Urinary bladder (tissue), 4 donors: ENCODE measurements around the gene RFNG. TPM values are rescaled to one million over a fixed set of nuclear protein-coding genes. Genes with fewer than 3 reads are reported as not detected.

Source experiments
- DNase-seq: peaks from one replicate; pipeline ENCODE4 v3.0.0-alpha.2; 2015; ENCODE audit errors: extremely low spot score
- H3K27ac ChIP-seq: one replicate; pipeline ENCODE4 v1.5.1; 2013; ENCODE audit warnings: low read depth, mild to moderate bottlenecking, moderate library complexity
- H3K36me3 ChIP-seq: one replicate; pipeline ENCODE4 v1.6.1; 2013; ENCODE audit warnings: mild to moderate bottlenecking, moderate library complexity; ENCODE audit not compliant: insufficient read depth
- H3K4me1 ChIP-seq: one replicate; pipeline ENCODE4 v1.6.1; 2013; ENCODE audit warnings: mild to moderate bottlenecking, moderate library complexity; ENCODE audit not compliant: insufficient read depth
- H3K4me3 ChIP-seq: one replicate; pipeline ENCODE4 v1.5.1; 2013; ENCODE audit warnings: low read depth, low read length
- whole genome bisulfite sequencing: extraction: QIAGEN DNeasy Blood & Tissue Kit; methylation state at CpG from one replicate; pipeline ENCODE4 v1.1.7; 2013; 5-methylcytosine and 5-hydroxymethylcytosine counted together
- polyA plus RNA-seq: library from polyadenylated mRNA; stranded (reverse); fragments of 200-250 nt; gene quantifications from one replicate; pipeline ENCODE4 v1.2.3, GENCODE V29; 2013
- total RNA-seq: library from RNA; depleted of rRNA; stranded (reverse); fragments of >200 nt; gene quantifications from one replicate; pipeline ENCODE4 v1.2.3, GENCODE V29; 2014
- donor health status: healthy with polysubstance abuse.
- donor health status: healthy.

Gene RFNG
- total and polyA plus RNA-seq, 2 donors = 16.5 to 47.0 TPM

DNA sequence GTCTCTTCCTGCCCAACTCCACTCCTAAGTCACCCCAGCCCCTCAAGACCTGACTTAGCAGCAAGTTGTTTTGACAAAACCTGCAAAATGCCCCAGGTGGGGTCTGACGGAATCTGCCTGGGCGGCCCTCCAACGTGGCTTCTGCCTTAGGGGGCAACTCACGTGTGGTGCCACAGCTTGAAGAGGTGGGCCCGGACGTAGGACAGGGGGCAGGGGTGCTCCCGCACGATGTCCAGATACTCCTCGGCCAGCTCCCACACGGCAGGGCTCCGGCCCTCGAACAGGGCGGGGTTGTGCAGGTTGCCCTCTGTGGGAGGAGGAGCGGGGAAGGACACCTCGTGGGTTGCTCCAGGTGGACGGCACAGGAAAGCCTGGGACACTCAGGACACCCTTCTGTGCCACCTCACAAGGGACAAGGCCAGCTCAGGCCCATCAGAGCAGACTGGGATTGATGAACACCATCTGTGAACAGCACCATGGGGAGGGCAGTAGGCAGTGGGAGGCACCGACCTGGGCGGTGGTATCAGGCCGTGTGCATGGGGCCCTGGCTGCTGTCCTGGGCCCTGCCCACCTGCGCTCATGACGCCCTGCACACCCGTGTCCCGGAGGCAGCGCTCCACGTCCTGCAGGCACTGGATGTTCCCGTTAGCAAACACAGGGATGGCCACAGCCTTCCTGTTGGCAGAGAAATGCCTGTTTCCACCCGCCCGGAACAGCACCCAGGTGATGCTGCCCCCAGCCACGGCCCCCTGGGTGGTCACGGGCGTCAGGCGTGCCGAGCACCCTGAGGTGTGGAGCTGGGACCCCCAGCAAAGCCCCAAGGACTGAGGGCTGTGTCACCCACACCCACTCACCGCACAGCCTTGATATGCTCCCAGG lies 9.7 kb upstream of the RFNG start:
- Histone ChIP-seq H3K27ac (no peak overlapping the region), H3K4me3 (no peak overlapping the region), H3K36me3 (peaks cover 6% of the 10 kb centered on the region), H3K4me1 (peaks cover 2% of the 10 kb centered on the region)
- no peak for DNase-seq
- WGBS = 90% methylated on average over 34 of the region's 34 CpGs

DNA sequence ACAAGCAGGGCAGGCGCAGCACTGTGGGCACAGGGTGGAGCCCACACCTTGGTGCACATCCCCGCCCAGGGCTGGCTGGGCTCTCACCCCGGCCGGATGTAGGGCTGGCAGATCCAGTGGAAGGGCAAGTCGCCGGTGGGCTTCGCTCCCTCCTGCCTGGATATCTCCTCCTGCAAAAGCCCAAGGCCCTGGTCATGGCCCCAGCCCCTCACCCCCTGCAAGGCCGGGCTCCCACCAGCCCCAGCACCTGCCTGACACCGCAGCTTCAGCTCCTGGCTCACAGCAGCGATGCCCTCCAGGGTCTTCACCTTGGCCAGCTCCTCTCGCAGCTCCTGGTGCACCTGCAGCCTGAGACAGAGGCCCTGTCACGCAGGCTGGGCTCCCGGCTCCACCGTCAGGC lies 9.0 kb upstream of the RFNG start:
- H3K4me1 ChIP-seq = no peaks in the 10 kb centered on the region
- H3K27ac ChIP-seq = no peak overlapping the region
- no peak for DNase-seq
- no peak overlapping the region for H3K4me3 ChIP-seq
- 85% methylated on average over 14 of the region's 14 CpGs for WGBS
- peaks cover 6% of the 10 kb centered on the region for H3K36me3 ChIP-seq

DNA sequence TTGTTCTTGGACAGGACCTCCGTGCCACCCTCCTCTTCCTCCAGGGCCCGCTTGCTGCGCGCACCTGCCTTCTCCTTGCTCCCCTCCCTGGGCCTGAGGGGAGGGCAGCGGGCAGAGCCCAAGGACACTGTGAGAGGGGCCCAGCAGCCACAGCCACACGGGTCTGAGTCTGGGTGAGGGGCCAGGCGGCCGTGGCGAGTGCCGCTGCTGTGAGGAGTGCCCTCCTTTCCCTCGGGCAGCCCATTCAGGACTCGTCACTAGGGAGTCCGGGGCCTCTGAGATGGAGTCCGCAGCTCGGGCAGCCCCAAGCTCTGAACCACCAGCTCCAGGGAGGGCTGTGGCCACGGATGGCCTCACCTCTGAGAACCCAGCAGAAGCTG lies 8.4 kb upstream of the RFNG start:
- WGBS = 87% methylated on average over 16 of the region's 16 CpGs
- no peaks in the 10 kb centered on the region for H3K4me1 ChIP-seq
- H3K27ac ChIP-seq = no peak overlapping the region
- H3K36me3 ChIP-seq = peaks cover 6% of the 10 kb centered on the region
- DNase-seq = no peak
- H3K4me3 ChIP-seq = no peak overlapping the region

DNA sequence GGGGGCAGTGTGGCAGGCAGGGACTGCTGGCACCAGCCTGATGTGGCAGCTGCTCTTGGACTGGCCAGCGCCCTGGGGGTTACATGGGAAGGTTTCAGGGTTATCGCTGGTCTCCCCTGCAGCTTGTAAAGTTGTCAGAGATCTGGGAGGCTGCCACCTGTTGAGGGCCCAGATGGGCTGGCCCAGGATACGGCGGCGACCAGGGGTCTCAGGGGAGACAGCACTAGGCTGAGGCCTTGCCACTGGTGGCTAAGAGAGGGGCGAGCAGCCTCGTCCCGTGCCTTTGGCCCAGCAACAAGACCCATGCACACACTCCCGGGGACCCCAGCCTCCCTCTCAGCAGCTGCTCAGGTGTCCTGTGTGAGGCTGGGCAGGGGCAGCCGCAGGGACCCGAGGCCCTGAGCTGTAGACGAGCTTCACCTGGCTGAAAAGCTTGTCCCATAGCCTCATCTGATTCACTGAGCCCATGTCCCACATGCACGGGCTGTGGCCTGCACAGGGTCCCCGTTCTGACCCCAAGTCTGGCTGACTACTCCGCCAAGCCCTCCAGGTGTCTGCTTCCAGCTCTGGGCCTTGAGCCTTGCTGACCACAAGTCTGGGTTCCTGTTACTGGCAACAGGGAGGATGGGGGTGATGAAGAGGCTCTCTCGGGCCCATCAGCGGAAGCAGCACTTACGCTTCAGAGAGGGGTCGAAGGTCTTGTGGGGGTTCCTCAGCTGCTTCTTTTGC lies 7.8 kb upstream of the RFNG start:
- Histone ChIP-seq H3K27ac (no peak overlapping the region), H3K36me3 (peaks cover 6% of the 10 kb centered on the region), H3K4me1 (no peaks in the 10 kb centered on the region), H3K4me3 (no peak overlapping the region)
- WGBS = 74% methylated on average over 19 of the region's 19 CpGs
- DNase-seq = no peak

DNA sequence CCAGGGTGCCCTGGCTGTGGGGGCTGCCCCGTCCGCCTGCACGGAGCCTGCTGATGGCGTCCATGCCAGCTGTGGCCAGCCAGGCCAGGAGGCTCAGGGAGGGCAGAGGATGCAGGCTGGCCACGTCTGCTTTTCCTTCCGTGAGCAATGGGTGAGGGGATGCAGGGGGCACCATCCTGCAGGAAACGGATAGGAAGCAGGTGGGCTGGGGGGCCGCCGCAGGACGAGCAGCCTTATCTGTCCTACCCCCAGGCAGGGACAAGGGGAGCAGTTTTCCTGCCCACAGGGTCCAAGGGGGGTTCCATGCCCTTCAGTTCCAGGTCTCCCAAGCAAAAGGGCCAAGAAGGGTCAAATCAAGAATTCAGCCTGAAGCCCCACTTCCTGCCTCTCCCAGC lies 7.2 kb upstream of the RFNG start:
- Histone ChIP-seq H3K36me3 (peaks cover 6% of the 10 kb centered on the region), H3K4me3 (no peak overlapping the region), H3K4me1 (no peaks in the 10 kb centered on the region), H3K27ac (no peak overlapping the region)
- WGBS = 79% methylated on average over 10 of the region's 10 CpGs
- no peak for DNase-seq

DNA sequence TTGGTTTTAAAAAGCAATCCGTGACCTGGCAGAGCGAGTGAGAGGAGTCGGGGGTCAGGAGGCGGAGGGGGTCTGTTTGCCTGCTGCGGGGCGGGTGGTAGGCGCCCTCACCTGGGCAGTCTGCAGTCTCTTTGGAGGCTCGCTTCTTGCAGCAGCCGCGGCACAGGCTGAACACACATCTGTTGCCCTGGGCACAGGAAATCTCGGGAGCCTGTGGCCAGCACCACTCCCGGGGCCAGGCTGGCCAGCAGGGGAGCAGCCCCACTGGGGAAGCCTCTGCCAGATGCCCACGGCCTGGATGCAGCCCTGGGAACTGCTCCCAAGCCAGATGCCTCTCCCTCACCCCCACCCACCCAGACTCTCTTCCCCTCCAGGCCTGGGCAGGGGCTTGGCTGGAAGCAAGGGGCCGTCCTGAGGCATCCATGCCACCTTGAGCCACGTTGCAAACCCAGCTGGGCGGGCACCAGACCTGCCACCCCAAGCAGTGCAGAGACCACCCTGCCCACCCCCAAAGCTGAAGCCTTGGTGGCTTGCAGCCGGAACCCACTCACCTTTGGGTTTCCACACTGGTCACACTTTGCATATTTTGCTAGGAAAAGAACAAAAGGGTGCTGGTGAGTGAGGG lies 6.7 kb upstream of the RFNG start:
- no peak for DNase-seq
- Histone ChIP-seq H3K4me1 (no peaks in the 10 kb centered on the region), H3K4me3 (no peak overlapping the region), H3K27ac (no peak overlapping the region), H3K36me3 (peaks cover 6% of the 10 kb centered on the region)
- 75% methylated on average over 17 of the region's 17 CpGs for WGBS

DNA sequence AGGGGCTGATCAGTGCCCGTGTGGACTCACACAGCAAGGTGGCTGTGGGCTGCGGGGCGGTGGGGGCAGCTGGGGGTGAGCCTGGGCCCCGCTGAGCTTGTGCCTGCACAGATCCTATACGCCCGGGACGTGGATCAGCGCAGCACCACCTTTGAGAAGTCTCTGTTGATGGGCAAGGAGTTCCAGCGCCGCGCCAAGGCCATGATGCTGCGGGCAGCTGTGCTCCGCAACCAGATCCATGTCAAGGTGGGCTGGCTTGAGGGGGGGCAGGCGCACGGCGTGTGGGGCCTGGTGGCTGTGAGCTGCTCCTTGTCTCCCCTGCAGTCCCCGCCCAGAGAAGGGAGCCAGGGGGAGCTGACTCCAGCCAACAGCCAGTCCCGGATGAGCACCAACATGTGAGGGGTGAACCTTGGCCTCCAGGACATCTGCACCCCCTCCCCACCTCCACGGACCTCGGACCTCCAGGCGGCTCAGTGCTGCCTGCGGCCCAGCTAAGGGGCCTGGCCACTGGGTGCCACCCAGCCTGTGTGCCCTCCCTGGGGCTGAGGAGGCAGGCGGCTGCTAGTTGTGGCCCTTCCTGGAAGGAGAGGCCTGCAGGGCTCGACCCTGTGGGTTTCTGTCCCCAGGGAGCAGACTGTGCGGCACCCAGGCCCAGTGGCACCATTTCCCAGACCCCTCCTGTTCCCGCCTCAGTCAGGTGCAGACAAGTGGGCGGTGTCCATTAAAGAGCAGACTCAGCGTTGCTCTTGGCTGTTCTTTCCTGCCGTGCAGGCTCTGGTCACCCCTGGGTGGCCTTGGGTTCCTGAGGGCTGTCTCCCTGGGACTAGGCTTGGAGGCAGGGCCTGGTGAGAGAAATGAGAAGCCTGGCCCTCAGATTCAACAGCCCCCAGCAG lies 5.4 kb upstream of the RFNG start:
- no peak overlapping the region for H3K27ac ChIP-seq
- H3K4me1 ChIP-seq = peaks cover 2% of the 10 kb centered on the region
- DNase-seq = no peak
- no peak overlapping the region for H3K4me3 ChIP-seq
- WGBS = 80% methylated on average over 29 of the region's 29 CpGs
- peaks cover 6% of the 10 kb centered on the region for H3K36me3 ChIP-seq

DNA sequence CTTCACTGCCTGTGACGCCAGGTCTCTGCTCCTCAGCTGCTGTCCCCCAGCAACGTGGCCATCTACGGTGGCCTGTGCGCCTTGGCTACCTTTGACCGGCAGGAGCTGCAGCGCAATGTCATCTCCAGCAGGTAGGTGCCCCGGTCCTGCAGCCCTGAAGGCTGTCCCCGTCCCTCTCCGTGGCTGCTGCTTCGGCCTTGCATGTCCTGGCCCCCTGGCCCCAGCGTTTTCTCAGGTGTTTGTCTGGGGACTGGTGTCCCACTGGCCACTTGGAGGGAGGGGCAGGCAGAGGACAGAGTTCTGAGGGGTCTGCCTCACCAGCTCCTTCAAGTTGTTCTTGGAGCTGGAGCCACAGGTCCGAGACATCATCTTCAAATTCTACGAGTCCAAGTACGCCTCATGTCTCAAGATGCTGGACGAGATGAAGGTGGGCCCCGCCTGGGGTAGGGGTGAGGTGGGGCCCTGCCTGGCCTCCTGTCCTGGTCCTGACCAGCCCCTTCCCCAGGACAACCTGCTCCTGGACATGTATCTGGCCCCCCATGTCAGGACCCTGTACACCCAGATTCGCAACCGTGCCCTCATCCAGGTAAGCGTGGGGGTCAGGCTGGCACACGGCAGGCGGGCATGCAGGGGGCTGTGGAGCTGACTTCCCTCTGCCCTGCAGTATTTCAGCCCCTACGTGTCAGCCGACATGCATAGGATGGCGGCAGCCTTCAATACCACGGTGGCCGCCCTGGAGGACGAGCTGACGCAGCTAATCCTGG lies 4.5 kb upstream of the RFNG start:
- peaks cover 6% of the 10 kb centered on the region for H3K36me3 ChIP-seq
- no peak overlapping the region for H3K4me3 ChIP-seq
- WGBS = 88% methylated on average over 28 of the region's 28 CpGs
- no peak overlapping the region for H3K27ac ChIP-seq
- peaks cover 2% of the 10 kb centered on the region for H3K4me1 ChIP-seq
- DNase-seq = no peak

DNA sequence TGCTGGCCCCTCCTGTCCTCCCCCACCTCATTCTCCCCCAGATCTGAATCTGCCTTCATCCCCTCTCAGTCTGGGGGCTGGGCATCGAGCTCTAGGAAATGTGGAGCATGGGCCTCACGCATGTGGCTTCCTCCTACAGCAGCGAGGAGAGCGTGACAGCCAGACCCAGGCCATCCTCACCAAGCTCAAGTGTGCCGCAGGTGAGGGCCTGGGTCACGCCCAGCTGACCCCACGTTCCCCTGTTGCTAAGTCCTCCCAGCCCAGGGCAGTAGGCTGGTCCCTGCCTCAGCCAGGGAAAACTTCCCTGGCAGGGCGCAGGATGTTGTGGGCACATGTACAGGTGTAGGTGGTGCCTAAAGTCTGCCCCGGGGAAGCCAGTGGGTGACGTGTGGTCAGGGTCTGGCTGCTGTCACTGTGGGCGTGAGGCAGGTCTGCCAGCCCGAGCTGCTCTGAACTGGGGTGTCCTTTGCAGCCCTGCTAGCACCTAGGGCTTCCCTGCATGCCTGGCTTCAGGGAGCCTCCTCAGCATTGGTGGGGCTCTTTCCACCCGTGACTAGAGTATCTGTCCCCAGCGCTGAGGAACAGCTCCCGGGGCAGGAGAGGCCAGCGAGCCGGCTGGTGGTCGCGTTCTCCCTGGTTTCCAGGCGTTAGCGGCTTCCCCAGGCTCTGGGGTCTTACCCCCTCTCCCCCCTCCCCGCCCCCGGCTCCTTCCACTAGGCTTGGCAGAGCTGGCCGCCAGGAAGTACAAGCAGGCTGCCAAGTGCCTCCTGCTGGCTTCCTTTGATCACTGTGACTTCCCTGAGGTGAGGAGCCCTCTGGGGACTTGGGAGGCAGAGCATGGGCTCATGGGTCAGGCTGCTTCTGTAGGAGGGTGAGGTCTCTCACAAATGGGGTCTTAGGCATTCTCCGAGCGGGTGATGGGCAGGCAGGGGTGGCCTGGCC lies 3.7 kb upstream of the RFNG start:
- H3K4me3 ChIP-seq = no peak overlapping the region
- DNase-seq = no peak
- H3K4me1 ChIP-seq = peaks cover 2% of the 10 kb centered on the region
- peaks cover 6% of the 10 kb centered on the region for H3K36me3 ChIP-seq
- WGBS = 84% methylated on average over 26 of the region's 26 CpGs
- H3K27ac ChIP-seq = no peak overlapping the region

DNA sequence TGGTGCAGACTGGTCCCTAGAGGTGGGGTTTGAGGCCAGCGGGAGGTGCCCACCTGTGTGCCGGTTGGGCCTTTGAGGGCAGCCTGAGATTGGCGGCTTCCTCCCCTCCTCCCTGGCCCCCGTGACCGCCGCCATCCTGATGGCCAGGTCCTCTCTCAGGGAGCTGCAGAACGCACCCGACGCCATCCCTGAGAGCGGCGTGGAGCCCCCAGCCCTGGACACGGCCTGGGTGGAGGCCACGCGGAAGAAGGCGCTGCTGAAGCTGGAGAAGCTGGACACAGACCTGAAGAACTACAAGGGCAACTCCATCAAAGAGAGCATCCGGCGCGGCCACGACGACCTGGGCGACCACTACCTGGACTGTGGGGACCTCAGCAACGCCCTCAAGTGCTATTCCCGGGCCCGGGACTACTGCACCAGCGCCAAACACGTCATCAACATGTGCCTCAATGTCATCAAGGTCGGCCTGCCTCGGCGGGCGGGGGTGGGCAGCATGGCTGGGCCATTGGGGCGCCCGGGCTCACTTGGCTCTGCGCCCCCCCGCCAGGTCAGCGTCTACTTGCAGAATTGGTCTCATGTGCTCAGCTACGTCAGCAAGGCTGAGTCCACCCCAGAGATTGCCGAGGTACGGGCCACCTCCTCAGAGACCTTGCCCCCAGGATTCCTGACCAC lies 2.9 kb upstream of the RFNG start:
- H3K27ac ChIP-seq = no peak overlapping the region
- peaks cover 5% of the 10 kb centered on the region for H3K36me3 ChIP-seq
- WGBS = 90% methylated on average over 38 of the region's 38 CpGs
- DNase-seq = no peak
- H3K4me1 ChIP-seq = peaks cover 2% of the 10 kb centered on the region
- H3K4me3 ChIP-seq = no peak overlapping the region

DNA sequence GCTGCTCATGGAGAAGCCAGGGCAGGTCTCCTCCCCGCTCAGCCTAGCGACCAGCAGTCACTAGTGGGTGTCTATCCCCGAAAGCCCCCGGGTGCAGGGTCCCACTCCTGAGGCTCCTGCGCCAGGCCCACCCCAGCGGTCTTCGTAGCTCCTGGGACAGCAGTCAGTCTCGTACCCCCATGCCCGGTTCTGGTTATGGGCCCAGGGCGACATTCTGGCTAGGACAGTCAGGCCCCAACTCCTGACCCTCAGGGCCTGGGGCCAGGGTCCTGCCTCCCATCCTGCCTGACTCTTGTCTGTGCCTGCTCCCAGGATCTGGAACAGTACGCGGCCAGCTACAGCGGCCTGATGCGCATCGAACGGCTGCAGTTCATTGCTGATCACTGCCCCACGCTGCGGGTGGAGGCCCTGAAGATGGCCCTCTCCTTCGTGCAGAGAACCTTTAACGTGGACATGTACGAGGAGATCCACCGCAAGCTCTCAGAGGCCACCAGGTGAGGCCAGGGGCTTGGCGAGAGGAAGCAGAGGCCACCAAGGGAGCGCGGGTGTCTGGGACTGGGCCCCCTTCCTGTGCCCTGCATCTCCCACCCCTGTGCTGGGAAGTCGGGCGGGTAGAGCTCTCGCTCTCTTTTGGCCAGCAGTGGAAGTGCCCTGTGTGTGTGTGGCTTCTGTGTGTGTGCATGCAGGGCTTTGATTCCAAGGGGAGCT lies 2.1 kb upstream of the RFNG start:
- WGBS = 92% methylated on average over 28 of the region's 28 CpGs
- DNase-seq = no peak
- Histone ChIP-seq H3K36me3 (peaks cover 5% of the 10 kb centered on the region), H3K4me1 (peaks cover 2% of the 10 kb centered on the region), H3K27ac (no peak overlapping the region), H3K4me3 (no peak overlapping the region)
